Esophagus squamous epithelium (tissue), 5 donors: ENCODE results near the gene CDH2. TPM values are rescaled to one million over a fixed set of nuclear protein-coding genes. Genes with fewer than 3 reads are reported as not detected.

ENCODE experiments used
- DNase-seq: peaks from one replicate; lab custom pipeline; 2025; lab: John Stamatoyannopoulos, UW
- H3K27ac ChIP-seq, 4 donors: fragments of 200-600 bp; sonication (generic); one replicate each; pipeline ENCODE4 v1.5.1; 2016 to 2019; ENCODE audit warnings: mild to moderate bottlenecking in 1 of 4
- H3K27me3 ChIP-seq, 4 donors: fragments of 200-600 bp; sonication (generic); 1 replicate in 3 of 4; 2 replicates in 1 of 4; pipeline versions ENCODE4 v1.5.1 to v1.6.0; 2017 to 2021; ENCODE audit warnings: antibody characterized with exemption in 1 of 4
- H3K36me3 ChIP-seq, 3 donors: fragments of 200-600 bp; sonication (generic); one replicate each; pipeline ENCODE4 v1.5.1; 2016 to 2019
- H3K4me1 ChIP-seq, 3 donors: fragments of 200-600 bp; sonication (generic); one replicate each; pipeline ENCODE4 v1.5.1; 2017 to 2019
- H3K4me3 ChIP-seq, 4 donors: fragments of 200-600 bp; sonication (generic); 1 replicate in 3 of 4; 2 replicates in 1 of 4; pipeline ENCODE4 v1.5.1; 2016 to 2019; ENCODE audit warnings: mild to moderate bottlenecking in 2 of 4, moderate library complexity in 1 of 4
- H3K9me3 ChIP-seq, 3 donors: fragments of 200-600 bp; sonication (generic); one replicate each; pipeline ENCODE4 v1.5.1; 2016 to 2019
- POLR2A ChIP-seq, 4 donors: fragments of 450-650 bp; IDR thresholded peaks; one replicate each; pipeline ENCODE4 v1.6.1; 2017; ENCODE audit warnings: antibody characterized with exemption in 4 of 4, mild to moderate bottlenecking in 4 of 4, moderate library complexity in 3 of 4
- WGBS, 2 donors: methylation state at CpG; one replicate each; pipeline ENCODE4 v1.1.5; 2018; 5-methylcytosine and 5-hydroxymethylcytosine counted together
- intact Hi-C: fragments of 100-400 bp; cut with DNase I; formaldehyde crosslinking; loops from one replicate; pipeline ENCODE4 v1.15.0; 2022
- total RNA-seq, 4 donors: library from RNA; depleted of rRNA; stranded (reverse); fragments of >200 nt; gene quantifications; one replicate each; pipeline ENCODE4 v1.1.0, GENCODE V29; 2016
- TF ChIP-seq, protein P1 (sequence below), 6 experiments: fragments of 450-650 bp in 4 of 6; fragments of 200-600 bp in 2 of 6; sonication (generic) in 2 of 6; IDR thresholded peaks; one replicate each; pipeline ENCODE4 v1.5.1; 2016 to 2019; ENCODE audit warnings: antibody characterized with exemption in 6 of 6, mild to moderate bottlenecking in 4 of 6, moderate library complexity in 4 of 6
- donor health status: DM: yes; HTN: yes; CAD: no.

The CDH2 gene
- total RNA-seq, 4 donors from 2014 or later: 0.11 to 0.88 (median 0.28) TPM

- no peaks in the 10 kb centered on the region for H3K36me3 ChIP-seq
- H3K4me3 ChIP-seq: no peak overlapping the region
- no peaks in the 10 kb centered on the region for H3K27me3 ChIP-seq
- 60 to 67% methylated on average over 1 of the region's 1 CpG for WGBS, 2 donors
- no peaks in the 10 kb centered on the region for H3K9me3 ChIP-seq
- no peaks in the 10 kb centered on the region for H3K4me1 ChIP-seq
- TF ChIP-seq, protein P1, sequence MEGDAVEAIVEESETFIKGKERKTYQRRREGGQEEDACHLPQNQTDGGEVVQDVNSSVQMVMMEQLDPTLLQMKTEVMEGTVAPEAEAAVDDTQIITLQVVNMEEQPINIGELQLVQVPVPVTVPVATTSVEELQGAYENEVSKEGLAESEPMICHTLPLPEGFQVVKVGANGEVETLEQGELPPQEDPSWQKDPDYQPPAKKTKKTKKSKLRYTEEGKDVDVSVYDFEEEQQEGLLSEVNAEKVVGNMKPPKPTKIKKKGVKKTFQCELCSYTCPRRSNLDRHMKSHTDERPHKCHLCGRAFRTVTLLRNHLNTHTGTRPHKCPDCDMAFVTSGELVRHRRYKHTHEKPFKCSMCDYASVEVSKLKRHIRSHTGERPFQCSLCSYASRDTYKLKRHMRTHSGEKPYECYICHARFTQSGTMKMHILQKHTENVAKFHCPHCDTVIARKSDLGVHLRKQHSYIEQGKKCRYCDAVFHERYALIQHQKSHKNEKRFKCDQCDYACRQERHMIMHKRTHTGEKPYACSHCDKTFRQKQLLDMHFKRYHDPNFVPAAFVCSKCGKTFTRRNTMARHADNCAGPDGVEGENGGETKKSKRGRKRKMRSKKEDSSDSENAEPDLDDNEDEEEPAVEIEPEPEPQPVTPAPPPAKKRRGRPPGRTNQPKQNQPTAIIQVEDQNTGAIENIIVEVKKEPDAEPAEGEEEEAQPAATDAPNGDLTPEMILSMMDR (IDR thresholded peaks at IDR 0.05): no peak
- no peak for TF ChIP-seq POLR2A (IDR thresholded peaks at IDR 0.05)
- intact Hi-C loops: no loop called here
- DNase-seq: no peak
- no peak overlapping the region for H3K27ac ChIP-seq
These were observed 25.5 kb downstream of the CDH2 start for GRCh38 chr18:28151434-28151833.

DNA sequence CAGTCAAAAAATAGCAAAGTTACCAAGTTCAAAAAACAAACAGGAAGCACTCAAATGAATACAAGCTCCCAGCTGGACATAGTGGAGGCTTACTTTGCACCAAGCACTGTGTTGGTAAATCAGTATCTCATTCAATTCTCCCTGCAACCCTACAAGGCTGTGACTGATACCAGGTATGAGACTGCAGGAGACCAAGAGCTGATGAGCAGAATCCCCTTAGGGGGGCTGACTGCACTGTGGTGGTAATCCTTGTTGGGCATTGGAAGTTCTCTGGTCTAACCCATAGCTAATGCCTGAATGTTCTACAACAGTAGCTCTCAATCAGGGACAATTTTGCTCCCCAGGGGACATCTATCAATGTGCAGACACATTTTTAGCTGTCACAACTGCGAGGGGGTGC is 26.0 kb downstream of the CDH2 start:
- no peaks in the 10 kb centered on the region for H3K9me3 ChIP-seq
- H3K27ac ChIP-seq: no peak overlapping the region
- WGBS, 2 donors: 11 to 40% methylated on average over 1 of the region's 1 CpG
- H3K27me3 ChIP-seq: no peaks in the 10 kb centered on the region
- no peak overlapping the region for H3K4me3 ChIP-seq
- no peaks in the 10 kb centered on the region for H3K4me1 ChIP-seq
- TF ChIP-seq, protein P1 (IDR thresholded peaks at IDR 0.05): no peak
- no peak for TF ChIP-seq POLR2A (IDR thresholded peaks at IDR 0.05)
- intact Hi-C loops: no loop called here
- no peaks in the 10 kb centered on the region for H3K36me3 ChIP-seq
- no peak for DNase-seq

DNA sequence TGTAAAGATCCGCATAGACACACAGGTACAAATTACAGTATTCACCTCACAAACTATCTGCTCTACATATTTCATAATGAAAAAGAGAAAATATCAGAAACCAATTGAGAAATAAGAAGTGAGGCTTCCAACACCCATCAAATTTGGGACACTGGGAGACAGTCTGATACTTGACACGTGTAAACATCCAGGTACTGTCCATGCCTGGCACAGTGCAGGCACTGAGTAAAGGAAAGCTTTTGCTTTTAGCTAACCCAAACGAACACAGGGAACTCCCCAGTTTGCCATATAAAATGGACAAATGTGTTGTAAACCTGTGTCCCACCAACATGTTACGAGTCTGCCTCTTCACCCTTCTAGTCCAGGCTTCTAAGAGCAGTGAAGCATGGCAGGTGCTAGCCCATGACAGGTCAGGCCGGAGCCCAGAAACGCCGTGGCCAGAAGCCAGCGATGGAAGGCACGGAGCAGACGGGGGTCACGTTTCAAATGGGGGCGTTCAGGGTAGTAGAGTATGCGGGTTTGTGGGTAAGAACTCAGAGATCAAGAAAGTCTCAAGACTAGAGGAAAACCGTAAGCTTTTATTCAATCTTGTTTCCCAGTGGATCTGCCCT is 27.0 kb downstream of the CDH2 start:
- intact Hi-C loops: no loop called here
- Histone ChIP-seq H3K36me3 (no peaks in the 10 kb centered on the region), H3K27ac (no peak overlapping the region), H3K4me3 (no peak overlapping the region), H3K9me3 (no peaks in the 10 kb centered on the region), H3K27me3 (no peaks in the 10 kb centered on the region), H3K4me1 (no peaks in the 10 kb centered on the region)
- WGBS, 2 donors: 79 to 82% methylated on average over 14 of the region's 14 CpGs
- TF ChIP-seq, protein P1 (IDR thresholded peaks at IDR 0.05): no peak
- no peak for TF ChIP-seq POLR2A (IDR thresholded peaks at IDR 0.05)
- no peak for DNase-seq

GRCh38 chr18:28147674-28148171 is 29.2 kb downstream of the CDH2 start:
- Histone ChIP-seq H3K9me3 (no peaks in the 10 kb centered on the region), H3K4me1 (no peaks in the 10 kb centered on the region), H3K36me3 (no peaks in the 10 kb centered on the region), H3K27me3 (no peaks in the 10 kb centered on the region), H3K27ac (no peak overlapping the region), H3K4me3 (no peak overlapping the region)
- intact Hi-C loops: no loop called here
- 25 to 37% methylated on average over 5 of the region's 5 CpGs for WGBS, 2 donors
- no peak for TF ChIP-seq POLR2A (IDR thresholded peaks at IDR 0.05)
- TF ChIP-seq, protein P1 (IDR thresholded peaks at IDR 0.05): no peak
- no peak for DNase-seq

- no peak overlapping the region for H3K27ac ChIP-seq
- H3K36me3 ChIP-seq: no peaks in the 10 kb centered on the region
- H3K27me3 ChIP-seq: no peaks in the 10 kb centered on the region
- TF ChIP-seq, protein P1 (IDR thresholded peaks at IDR 0.05): no peak
- no peak for TF ChIP-seq POLR2A (IDR thresholded peaks at IDR 0.05)
- H3K4me1 ChIP-seq: no peaks in the 10 kb centered on the region
- WGBS, 2 donors: 47 to 50% methylated on average over 2 of the region's 2 CpGs
- H3K4me3 ChIP-seq: no peak overlapping the region
- H3K9me3 ChIP-seq: no peaks in the 10 kb centered on the region
- intact Hi-C loops: no loop called here
- DNase-seq: no peak
These were observed 33.2 kb downstream of the CDH2 start for GRCh38 chr18:28143725-28144124.
